Psoas muscle (tissue), 8 donors: ENCODE results near the gene POT1. TPM values are rescaled to one million over a fixed set of nuclear protein-coding genes. Genes with fewer than 3 reads are reported as not detected.

Experiments used
- ATAC-seq, 4 donors: fragments of 200-7000 bp; cut with Tn5 transposase; one replicate each; pipeline ENCODE4 v1.9.1; 2020; ENCODE audit warnings: moderate library complexity in 3 of 4, mild to moderate bottlenecking in 2 of 4
- DNase-seq, 2 donors: peaks; one replicate each; pipeline ENCODE4 v3.0.0-alpha.2; 2020
- H3K27ac ChIP-seq: fragments of 200-600 bp; one replicate; pipeline ENCODE4 v1.8.0; 2022
- H3K27me3 ChIP-seq, 3 donors: fragments of 200-600 bp in 1 of 3; one replicate each; pipeline versions ENCODE4 v1.6.1 to v1.8.0; 2013 to 2022; ENCODE audit warnings: low read length in 2 of 3, mild to moderate bottlenecking in 2 of 3, moderate library complexity in 1 of 3; ENCODE audit not compliant: insufficient read depth in 3 of 3
- H3K36me3 ChIP-seq, 2 donors: fragments of 200-600 bp in 1 of 2; one replicate each; pipeline versions ENCODE4 v1.6.1 to v1.8.0; 2013 to 2022; ENCODE audit warnings: low read depth in 1 of 2, mild to moderate bottlenecking in 1 of 2, moderate library complexity in 1 of 2; ENCODE audit not compliant: insufficient read depth in 1 of 2
- H3K4me1 ChIP-seq: fragments of 200-600 bp; one replicate; pipeline ENCODE4 v1.8.0; 2022
- H3K4me3 ChIP-seq: fragments of 200-600 bp; one replicate; pipeline ENCODE4 v1.8.0; 2022; ENCODE audit warnings: mild to moderate bottlenecking
- H3K9me3 ChIP-seq: fragments of 200-600 bp; one replicate; pipeline ENCODE4 v1.8.0; 2022
- CTCF ChIP-seq: fragments of 200-600 bp; IDR thresholded peaks from one replicate; pipeline ENCODE4 v1.8.0; 2022; ENCODE audit warnings: antibody characterized with exemption
- WGBS, 3 donors: extraction: QIAGEN DNeasy Blood & Tissue Kit; methylation state at CpG; one replicate each; pipeline versions ENCODE4 v1.1.6 to v1.1.7; 2013; 5-methylcytosine and 5-hydroxymethylcytosine counted together
- intact Hi-C, 2 donors: fragments of 100-400 bp; cut with DNase I; formaldehyde crosslinking; loops; one replicate each; pipeline versions ENCODE4 v1.11.0 to v1.14.2; 2022
- polyA plus RNA-seq, 3 donors: library from polyadenylated mRNA; stranded (reverse); fragments of 200-250 nt; gene quantifications; one replicate each; pipeline ENCODE4 v1.2.3, GENCODE V29; 2013
- total RNA-seq, 4 donors: library from RNA; stranded (reverse); fragmentation: NEBNext Ultra II Directional in 2 of 4; extraction: Animal tissue kit (Norgen Biotek cat#: 25700) in 2 of 4; gene quantifications; one replicate each; pipeline versions ENCODE4 v1.2.1 to v1.2.4, GENCODE V29; 2021 to 2023
- donor health status: healthy with polysubstance abuse.
- donor health status: DM: no; HTN: no; CAD: no; lungs with moderate emphysema.
- donor health status: Bipolar disorder and iron deficiency.
- donor health status: healthy.
- donor health status: DM: yes; HTN: yes; CAD: no.
- donor health status: DM: no; HTN: no; CAD: no.
- donor health status: DM: no; HTN: no; CAD: no.
- donor health status: DM: yes; HTN: yes; CAD: no.

POT1 gene
- total and polyA plus RNA-seq, 7 donors, result 4.1 to 9.1 (median 6.5) TPM

GRCh38 chr7:124791426-124791825 is 138.2 kb downstream of the POT1 start:
- ATAC-seq (no peak), DNase-seq (no peak)
- no peak for TF ChIP-seq CTCF
- 64 to 68% (median 66%) methylated on average over 4 of the region's 4 CpGs for WGBS, 3 donors
- H3K4me1 ChIP-seq, result no peaks in the 10 kb centered on the region
- intact Hi-C loops, result no loop called here
- no peaks in the 10 kb centered on the region for H3K36me3 ChIP-seq
- H3K4me3 ChIP-seq, result no peak overlapping the region
- no peaks in the 10 kb centered on the region for H3K27me3 ChIP-seq
- H3K27ac ChIP-seq, result no peak overlapping the region
- no peaks in the 10 kb centered on the region for H3K9me3 ChIP-seq

- intact Hi-C loops, result no loop called here
- Histone ChIP-seq H3K27ac (no peak overlapping the region), H3K9me3 (no peaks in the 10 kb centered on the region), H3K4me1 (no peaks in the 10 kb centered on the region), H3K27me3 (no peaks in the 10 kb centered on the region), H3K36me3 (no peaks in the 10 kb centered on the region), H3K4me3 (no peak overlapping the region)
- TF ChIP-seq CTCF, result no peak
- ATAC-seq, result no peak
- WGBS, 3 donors, result 41 to 58% (median 44%) methylated on average over 6 of the region's 6 CpGs
- DNase-seq, result no peak
These were observed 139.0 kb downstream of the POT1 start for GRCh38 chr7:124790645-124791044.

DNA sequence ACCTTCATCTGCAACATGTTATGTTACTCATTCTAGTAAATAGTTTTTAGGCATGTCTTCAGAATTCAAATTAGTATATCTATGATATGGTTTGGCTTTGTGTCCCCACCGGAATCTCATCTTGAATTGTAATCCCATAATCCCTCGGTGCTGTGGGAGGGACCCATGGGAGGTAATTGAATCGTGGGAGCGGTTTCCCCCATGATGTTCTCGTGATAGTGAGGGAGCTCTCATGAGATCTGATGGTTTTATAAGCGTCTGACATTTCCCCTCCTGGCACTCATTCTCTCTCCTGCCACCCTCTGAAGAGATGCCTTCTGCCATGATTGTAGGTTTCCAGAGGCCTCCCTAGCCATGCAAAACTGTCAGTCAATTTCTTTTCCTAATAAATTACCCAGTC is 143.6 kb downstream of the POT1 start:
- intact Hi-C loops, result loop anchor here in 1 of 2 donors (10.0 kb wide), 2 partner anchors 111 to 631 kb away; no protein-coding TSS in a partner anchor
- no peak for DNase-seq
- no peak for TF ChIP-seq CTCF
- Histone ChIP-seq H3K36me3 (no peaks in the 10 kb centered on the region), H3K9me3 (no peaks in the 10 kb centered on the region), H3K27ac (no peak overlapping the region), H3K4me3 (no peak overlapping the region), H3K27me3 (no peaks in the 10 kb centered on the region), H3K4me1 (no peaks in the 10 kb centered on the region)
- ATAC-seq, result no peak
- 52 to 56% (median 52%) methylated on average over 6 of the region's 6 CpGs for WGBS, 3 donors

DNA sequence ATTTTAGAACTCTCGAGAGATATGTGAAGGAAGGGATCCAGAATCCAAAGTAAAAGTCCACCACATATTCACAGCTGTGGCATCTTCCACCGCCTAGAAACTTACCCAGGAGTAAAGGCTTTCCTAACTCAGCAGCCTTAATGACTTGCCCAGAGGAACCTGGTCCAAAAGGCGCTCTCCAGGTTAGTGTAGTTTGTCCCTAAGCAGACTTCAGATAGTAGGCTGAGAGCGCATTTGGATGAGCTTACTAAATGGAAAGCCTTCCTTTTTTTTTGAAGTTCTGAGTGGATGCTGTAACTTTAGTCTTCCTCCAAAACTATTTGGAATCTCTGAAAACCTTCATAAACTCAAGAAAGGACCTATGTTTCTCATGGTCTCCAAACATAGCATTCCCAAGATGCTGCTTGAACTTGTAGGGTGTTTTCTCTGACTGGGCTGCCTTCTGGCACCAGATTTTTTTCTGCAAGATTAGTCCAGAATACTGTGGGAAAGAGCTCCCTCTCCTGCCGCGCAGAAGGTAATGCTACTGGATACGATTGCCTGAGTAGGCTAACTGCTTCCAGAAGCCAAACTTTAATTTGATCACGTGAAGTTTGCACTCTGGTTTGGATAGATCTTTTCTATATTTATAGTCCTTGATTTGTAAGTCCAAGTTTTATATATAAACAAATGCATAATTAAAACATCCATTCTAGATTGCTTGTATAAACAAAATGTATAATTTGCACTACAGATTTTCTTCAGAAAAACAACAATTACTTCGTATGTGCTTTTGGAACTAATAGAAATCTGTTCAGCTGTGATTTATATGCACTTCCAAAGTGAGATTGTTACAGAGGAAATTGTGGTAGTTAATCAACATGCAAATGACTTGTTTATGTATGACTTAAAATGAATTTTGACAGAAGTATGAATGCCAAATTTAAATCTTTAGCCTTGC is 144.5 kb downstream of the POT1 start:
- Histone ChIP-seq H3K36me3 (no peaks in the 10 kb centered on the region), H3K27ac (no peak overlapping the region), H3K4me1 (no peaks in the 10 kb centered on the region), H3K4me3 (no peak overlapping the region), H3K9me3 (no peaks in the 10 kb centered on the region), H3K27me3 (no peaks in the 10 kb centered on the region)
- ATAC-seq (peak in 3 of 4 donors; percentile 70 to 90 (median 81)), DNase-seq (peak; percentile 19 to 53)
- 39 to 42% (median 41%) methylated on average over 9 of the region's 9 CpGs for WGBS, 3 donors
- peak; percentile 61 for TF ChIP-seq CTCF
- intact Hi-C loops, result loop anchor here (5.0 to 10.0 kb wide), 3 partner anchors 110 to 633 kb away; no protein-coding TSS in a partner anchor
